Activated CD4-positive, CD25-positive, alpha-beta regulatory T cell treated with anti-CD3 and anti-CD28 coated beads, Interleukin-2, amount 50 U/mL, for 72 hours (primary cell): ENCODE results near the gene XYLT2.

Experiments used
- DNase-seq: peaks from one replicate; pipeline ENCODE4 v3.0.0; 2021

The XYLT2 gene

DNA sequence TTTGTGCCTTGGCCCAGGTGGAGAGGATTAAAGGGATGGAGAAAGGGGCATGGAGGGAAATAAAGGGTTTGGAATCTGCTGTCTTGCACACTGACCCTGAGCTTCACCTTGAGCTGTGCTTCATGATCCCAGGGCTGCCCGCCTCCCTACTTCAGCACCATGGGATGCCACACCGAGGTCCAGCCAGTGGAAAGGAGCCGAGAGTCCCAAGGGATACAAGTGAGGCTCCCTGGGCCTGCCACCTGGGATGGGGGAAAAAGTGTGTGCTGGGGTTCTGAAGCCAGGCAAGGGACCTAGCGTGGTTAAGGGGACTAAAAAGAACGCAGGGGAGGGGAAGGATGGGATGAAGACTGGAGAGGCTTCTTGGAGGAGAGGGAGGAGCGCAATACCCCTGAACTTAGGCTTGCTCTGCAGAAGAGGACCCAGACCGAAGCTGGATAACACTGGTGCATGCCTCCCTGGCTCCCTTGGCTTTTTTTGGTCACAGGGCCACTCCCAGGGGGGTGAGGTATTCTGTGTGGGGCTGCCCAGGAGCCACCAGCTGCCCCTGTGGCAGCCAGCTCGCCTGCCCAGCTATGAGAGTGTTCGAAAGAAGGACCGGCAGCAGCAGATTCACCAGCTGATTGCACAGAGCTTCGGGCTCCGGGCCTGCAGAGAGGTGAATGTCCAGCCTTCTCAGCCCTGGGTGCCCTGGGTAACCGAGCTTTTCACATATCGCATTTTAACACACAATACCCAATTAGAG is 19.9 kb downstream of the XYLT2 start:
- DNase-seq, result no peak

DNA sequence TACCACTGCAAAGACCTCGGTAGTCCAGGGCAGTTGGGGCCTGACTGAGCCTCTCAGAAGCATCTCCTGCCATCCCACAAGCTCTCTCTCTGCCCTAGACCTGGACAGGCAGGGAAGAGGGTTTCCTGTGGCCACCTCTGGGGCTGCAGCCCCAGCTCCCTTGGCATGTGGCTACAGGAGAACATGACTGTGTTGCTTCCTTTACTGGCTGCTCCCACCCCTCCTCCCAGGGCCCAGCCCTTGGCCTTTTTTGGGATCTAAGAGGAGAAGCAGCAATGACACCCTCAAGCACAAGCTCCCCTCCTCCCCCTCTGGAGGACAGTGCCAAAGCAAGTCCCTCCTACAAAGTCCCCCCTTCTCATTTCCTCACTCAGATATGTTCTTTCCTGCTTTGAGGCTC is 21.5 kb downstream of the XYLT2 start:
- no peak for DNase-seq

DNA sequence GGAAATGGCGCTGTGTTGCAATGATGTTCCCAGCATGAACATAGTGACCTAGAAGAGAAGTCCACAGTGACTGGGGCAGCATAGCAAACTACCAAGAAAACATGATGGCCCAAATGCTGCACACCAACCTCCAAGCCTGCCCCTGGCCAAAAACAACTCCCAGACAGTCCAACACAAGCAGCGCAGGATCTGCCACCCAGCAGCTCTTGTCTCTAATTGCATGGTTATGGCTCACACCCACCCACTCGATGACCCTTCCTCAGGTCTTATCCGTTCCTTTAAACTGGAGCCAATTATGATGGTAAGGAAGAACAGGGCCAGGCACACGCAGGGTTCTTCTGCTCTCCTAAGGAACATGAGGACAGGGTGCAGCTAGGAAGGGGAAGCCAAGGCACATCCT is 24.1 kb downstream of the XYLT2 start:
- DNase-seq, result no peak

DNA sequence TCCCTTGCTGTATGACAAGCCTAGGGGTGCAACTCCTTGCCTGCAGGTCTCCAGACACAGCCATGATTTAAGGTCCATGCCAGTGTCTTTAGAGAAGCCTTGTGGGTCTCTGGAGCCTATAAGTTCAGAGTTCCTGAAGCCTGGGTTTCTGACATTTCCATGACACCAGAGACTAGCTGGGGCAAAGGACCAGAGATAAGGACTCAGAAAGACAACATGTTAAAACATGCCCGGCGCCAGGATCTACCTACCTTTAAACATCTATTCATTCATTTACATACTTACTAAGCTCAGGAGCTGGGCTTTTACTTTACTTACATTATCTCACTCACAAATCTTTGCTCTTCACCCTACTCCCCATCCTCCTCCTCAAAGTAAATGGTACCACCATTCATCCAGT is 25.6 kb downstream of the XYLT2 start:
- DNase-seq, result no peak

DNA sequence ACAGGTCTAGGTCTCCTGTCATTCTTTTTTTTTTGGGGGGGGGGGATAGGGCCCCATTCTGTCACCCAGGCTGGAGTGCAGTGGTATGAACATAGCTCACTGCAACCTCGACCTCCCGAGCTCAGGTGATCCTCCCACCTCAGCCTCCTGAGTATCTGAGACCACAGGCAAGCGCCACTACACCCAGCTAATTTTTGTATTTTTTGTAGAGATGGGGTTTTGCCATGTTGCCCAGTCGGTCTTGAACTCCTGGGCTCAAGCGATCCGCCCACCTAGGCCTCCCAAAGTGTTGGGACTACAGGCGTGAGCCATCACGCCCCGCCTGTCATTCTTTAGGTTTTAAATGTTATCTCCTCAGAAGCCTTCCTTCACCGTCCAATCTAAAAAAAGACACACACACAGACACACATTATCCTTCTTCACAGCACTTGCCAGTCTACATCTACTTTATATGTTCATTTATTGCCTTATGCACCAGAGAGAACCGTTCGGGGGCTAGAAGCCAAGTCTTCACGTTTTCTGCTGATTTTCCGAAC is 26.4 kb downstream of the XYLT2 start:
- no peak for DNase-seq

DNA sequence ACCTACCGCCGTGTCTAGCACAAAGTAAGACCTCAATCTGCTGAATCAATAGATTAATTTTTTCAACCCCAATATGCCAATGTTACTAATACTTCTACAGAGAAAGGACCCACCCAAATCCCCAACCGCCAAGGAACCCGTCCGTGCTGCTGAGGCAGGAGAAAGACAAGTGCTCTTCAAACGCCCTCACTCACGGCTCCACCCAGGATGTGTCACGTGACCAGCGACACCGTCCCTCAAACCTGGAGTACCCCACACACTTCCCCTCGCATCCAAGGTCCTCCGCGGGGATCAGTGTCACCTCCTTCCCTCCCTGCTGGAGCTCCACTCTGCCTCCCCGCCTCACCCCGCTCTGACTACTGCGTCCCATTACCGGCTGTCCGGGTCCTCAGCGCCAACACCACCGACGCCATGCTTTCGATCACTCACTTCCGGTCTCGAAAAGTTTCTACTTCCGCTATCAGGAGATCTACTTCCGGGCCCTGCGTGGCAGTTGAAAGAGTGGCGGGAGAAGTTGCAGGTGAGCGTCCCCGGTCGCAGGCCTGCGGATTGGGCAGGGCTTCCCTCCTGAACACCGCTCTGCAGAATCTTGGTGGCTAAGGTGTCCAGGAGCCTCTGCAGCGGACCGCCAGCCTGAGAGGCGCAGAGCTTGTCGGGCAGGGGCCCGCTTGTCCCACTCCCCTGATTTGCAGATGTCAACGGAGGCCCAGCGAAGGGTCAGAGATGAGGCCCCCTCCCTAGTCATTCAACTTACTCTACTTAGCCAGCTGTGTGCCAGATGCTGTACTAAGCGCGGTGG is 27.0 kb downstream of the XYLT2 start, which contains the start of the genes EME1 and MRPL27:
TSS of gene EME1 (plus strand) at position 472 of the 799 bp plus-strand sequence. CDS start 1,980 bp downstream, outside the sequence.
TSS of gene MRPL27 (minus strand) at position 427 of the 799 bp plus-strand sequence. CDS start at position 413, 14 bp downstream.
- DNase-seq, result peak; percentile 87

DNA sequence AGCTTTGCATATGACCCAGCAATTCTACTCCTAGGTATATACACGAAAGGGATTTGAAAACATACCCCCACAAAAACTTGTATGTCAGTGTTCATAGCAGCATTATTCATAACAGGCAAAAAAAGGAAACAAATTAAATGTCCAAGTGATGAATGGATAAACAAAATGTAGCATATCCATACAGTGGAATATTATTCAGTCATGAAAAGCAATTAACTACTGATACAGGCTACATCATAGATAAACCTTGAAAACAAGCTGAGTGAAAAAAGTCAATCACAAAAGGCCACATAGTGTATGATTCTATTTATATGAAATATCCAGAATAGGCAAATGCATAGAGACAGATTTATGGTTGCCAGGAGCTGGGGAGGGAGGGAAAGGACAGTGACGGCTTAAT is 27.8 kb downstream of the XYLT2 start:
- DNase-seq, result no peak

DNA sequence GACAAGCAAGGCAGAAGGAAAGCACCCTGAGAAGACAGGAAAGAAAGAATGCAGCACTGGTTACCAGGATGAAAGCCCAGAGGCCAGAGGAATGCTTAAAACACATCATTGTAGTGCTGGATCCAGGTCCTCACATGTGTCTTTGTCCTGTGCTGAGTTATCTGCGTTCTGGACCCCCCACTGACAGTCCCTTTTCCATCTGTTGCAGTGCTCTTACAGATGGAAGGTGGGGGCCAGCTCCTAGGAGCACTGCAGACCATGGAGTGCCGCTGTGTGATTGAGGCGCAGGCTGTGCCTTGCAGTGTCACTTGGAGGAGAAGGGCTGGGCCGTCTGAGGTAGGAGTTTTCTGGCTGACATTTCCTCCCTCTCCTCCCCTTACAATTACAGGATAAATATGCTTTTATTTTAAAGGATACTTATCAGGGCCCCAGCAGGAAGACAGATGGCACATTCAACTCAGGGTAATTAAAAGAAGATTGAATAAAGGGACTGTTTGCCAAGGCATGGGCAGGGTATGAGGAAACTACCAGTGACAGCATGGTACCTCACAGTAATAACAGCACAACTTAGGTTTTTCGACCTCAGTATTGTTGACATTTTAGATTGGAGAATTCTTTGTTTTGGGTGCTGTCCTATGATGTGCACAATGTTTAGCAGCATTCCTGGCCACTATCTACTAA is 30.1 kb downstream of the XYLT2 start:
- no peak for DNase-seq

DNA sequence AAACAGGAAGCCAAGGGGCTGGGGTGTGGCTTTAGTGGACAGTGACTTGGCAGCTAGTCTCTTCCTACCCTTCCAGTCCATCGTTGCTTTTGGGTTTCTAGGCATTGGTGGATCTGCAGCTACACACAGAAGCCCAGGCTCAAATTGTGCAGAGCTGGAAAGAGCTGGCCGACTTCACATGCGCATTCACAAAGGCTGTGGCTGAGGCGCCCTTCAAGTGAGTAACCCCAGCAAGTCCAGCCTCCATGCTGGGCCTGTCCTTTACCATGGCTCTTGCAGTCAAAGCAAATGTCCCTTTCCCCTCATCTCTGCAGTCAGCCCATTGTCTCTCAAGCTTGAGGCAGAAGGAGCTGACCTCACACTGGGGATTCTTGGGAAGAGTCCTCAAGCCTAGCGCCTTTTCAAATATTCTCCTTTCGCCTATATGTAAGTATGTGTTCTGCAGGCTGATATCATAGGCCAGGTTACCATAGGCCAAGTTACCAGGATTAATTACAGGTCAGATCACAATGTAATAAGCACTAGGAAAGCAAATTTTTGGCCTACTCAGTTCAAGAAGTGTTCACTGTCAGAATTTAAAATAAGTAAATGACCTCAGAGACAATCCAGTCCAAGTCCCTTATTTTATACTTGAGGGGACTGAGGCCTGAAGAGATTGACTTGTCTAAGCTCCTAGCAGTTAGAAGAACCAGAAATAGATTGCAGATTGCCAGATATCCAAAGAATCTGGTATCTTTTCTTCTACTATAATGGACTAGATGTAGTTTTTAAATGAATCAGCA is 33.6 kb downstream of the XYLT2 start:
- no peak for DNase-seq

DNA sequence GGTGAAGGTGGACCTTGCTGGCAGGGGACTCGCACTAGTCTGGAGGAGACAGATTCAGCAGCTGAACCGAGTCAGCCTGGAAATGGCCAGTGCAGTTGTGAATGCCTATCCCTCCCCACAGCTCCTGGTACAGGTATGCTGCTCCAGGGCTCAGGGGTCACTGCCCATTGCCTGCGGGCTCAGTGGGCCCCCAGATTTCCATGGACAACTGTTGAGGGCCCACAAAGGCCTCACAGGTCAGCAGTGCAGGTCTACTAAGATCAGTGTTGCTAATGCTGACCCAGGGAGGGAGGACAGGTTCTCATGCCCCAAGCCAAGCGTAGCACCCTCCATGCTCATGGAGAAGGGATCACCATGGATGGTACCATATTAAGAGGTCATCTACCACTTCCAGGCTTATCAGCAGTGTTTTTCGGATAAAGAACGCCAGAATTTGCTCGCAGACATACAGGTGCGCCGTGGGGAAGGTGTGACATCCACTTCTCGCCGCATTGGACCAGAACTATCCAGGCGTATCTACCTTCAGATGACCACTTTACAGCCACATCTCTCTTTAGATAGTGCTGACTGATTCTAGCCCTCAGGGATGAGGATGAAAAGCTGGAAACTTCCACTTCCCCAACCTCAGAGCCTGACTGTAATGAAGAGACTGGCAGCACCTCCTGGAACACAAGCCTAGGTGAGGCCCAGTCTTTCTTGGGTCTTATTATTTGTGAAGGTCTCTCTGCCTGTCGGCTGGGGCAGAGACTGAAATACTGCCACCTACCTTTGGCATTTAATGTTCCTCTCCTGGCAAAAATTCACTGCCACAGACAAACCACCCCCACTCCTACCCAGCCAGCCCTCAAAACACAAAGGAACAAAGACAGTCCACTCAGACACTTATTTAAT is 34.7 kb downstream of the XYLT2 start:
- no peak for DNase-seq

DNA sequence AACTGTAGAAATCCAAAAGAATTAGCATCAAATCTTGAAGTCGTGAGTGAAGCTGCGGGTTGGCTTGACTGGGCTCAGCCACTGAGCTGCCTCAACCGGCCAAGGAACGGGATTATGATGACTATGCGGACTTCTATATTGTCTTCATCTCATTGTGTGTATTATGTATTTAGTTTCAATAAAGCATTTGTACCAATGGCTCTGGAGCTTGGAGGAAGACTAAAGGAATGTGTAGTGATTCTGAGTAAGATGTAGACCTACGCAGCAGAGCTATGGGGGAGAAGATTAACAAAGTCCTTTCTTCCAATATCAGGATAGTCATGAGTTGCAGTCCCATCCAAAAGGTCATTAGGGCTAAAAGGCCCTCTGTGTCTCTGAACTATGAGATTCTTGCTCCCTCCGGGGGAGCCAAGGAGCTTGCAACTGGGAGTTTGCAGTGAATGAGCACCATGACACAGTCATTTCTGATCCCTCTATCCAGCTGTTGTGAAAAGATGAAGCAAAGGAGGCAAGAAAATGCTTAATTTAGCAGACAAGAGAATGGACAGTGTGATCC is 35.4 kb downstream of the XYLT2 start:
- DNase-seq, result no peak

DNA sequence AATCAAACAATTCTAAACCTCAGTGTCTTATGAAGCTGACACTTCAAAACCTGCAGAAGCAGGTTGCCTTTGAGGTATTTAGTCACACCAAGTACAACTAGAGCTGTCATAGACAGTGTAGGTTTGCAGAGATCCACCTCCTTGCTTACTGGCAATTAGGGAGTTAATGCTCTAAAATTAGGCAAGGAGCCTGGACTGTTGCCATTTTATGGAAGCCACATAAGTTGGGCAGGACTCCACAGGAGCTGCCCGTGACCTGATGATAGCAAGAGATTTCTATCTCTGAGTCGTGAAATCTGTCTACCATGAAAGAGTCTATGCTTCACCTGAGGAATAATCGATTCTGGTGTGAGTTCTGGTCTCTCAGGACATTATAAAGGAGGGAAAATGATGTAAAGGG is 36.0 kb downstream of the XYLT2 start:
- DNase-seq, result no peak

DNA sequence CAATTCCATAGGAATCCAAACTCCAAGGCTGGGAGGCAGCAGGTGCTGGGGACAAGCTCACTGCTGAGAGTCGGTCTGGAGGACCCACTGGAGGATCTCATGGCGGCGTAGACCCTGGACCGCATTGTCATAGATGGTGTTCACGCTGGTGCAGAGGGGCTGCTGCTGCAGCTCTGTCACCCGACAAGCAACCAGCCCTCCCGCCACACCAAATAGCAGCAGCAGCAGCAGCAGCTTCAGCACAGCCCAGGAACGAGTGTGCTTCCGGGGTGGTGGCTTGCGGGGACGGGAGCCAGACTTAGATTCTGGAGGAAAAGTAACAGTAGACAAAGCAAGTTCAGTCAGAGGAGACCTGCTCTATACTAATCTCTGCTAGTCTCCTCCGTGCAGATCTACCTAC is 37.0 kb downstream of the XYLT2 start:
- no peak for DNase-seq

DNA sequence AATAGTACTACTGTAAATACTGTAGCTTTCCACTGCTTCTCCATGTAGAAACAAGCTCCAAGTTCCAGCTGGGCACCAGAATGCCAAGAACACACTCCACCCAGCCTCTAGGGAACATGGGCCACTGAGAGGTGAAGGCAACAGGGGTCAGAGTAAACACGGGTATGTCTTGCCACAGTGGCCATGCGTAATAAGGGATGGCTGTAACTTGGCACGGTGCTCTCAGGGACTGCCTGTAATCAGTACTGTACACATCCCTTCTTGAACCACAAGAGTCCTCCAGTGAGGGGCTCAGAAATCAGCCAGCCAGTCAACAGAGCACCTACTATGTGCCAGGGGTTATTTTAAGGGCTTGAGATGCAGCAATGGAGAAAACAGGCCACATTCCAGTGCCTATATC is 40.6 kb downstream of the XYLT2 start:
- DNase-seq, result no peak

DNA sequence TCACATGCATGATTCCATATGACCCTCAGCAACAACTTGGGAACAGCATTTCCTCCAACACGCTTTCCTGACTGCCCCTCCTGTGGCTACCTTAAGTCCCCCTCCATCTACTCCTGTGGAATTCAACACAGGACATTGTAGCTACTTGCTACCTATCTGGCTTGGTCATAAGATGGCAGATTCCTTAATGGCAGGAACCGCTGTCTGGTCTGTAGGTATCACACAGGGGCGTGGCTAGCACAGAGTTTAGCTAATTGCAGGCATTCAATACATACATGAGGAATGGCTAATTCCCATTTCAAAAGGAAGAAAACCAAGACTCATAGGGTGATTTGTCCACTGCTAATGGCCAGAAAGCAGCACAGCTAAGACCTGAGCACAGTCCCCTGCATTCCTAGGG is 42.8 kb downstream of the XYLT2 start:
- no peak for DNase-seq

DNA sequence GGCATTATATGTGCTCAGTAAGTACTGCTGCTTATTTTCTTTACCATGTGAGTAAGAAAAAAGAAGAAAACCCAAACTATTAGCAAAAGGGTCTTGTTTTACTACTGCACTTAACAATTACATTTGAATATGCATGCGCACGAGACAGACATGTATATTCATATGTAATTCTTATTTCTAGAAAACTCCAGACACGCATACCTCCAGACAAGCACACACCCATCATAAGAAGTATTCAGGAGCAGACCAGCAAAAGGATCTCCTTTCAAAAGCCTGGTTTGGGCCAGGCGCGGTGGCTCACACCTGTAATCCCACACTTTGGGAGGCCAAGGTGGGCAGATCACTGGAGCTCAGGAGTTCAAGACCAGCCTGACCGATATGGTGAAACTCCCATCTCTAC is 43.6 kb downstream of the XYLT2 start:
- DNase-seq, result no peak

DNA sequence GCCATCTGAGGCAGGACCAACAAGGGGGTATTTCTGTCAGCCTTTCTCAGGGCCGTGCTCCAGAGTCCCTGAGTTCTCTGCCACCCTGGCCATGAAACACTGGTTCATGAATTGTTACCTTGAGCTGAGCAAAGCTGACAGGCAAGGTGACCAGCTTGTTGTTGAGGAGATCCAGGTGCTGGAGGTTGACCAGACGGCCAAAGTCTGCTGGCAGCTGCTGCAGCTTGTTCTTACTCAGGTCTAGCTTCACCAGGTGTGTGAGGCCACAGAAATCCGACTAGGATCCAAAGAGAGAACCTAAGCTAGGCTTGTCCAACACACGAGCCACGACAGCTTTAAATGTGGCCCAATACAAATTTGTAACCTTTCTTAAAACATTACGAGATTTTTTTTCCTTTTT is 46.7 kb downstream of the XYLT2 start:
- DNase-seq, result no peak

DNA sequence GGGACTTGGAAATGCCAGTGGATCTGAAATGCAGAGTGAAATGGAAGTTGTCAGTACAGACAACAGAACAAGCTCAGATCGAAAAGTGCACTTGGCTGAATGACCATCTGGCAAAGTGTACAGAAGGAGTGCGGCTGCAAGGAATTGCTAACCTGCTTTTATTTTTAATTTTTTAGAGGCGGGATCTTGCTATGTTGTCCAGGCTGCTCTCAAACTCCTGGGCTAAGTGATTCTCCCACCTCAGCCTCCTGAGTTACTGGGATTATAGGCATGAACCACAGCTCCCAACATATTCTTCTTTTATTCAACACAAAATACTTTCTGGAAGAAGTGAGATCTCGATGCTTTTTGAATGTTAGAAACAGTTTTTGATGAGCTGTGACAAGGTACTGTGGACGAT is 47.8 kb downstream of the XYLT2 start:
- DNase-seq, result no peak

DNA sequence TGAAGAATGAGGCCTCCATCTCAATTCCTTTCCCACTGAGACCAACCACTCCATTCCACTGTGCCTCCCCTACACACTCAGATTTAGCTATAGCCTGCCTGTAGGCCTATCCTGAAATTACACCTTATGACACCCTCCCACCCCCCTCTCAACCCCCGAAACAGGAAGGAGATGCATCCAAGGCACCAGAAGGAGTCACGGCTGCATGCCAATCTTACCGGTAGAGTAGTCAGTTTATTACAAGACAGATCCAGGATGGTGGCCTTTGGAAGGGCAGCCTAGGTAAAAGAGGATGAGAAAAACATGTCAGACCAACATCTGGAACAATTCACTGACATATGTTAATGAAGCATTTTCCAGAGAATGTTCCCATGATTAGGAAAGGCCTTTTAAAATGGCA is 48.8 kb downstream of the XYLT2 start:
- no peak for DNase-seq

DNA sequence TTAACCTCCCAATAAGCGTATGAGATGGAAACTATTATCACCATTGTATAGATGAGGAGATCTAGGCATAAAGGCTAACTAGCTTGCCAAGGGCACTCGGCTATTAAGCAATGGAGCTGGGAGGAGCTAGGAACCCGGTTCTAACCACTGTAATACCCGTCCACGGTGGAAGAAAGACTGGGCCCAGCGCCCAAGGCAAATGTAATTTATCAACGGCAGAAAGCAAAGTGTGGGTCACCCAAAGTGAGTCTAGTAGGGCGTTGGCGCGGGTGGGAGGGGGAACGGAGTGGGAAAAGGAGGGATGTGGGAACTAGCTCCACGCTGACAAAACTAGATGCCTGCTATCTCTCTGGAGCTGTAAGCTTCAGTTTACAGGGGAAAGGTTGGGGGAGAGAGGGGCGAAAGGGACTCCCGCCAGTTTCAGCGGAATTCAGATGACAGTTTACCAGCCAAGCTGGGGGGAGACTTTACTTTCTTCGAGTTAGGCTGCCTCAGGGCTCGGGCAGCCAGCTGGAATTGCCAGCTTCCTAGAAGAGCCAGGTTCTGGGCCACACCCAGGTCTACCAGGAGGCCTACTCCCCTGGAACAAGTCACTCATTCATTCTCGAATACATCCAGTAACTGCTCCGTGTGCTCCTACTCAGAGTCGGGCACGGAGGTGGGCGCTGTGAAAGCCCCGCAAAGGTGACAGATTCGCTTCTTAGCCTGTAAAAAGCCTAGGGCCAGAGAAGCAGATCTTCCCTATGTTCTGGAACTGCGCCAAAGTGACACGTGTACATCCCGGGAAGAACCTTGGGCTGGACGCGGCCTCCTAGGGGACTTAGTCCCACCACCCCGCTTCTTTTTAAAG is 50.6 kb downstream of the XYLT2 start:
- no peak for DNase-seq
